HFFc6 (cell line): ENCODE measurements around the gene DENND1A. TPM values are rescaled to one million over a fixed set of nuclear protein-coding genes. Genes with fewer than 3 reads are reported as not detected.

Source experiments
- DNase-seq: peaks from one replicate; pipeline ENCODE4 v3.0.0-alpha.2; 2018
- H3K27ac Mint-ChIP-seq: 2 replicates; pipeline ENCODE4 v1.8.0; 2020; ENCODE audit warnings: mild to moderate bottlenecking, mixed read lengths
- H3K27me3 Mint-ChIP-seq: 2 replicates; pipeline ENCODE4 v1.8.0; 2021; ENCODE audit warnings: mild to moderate bottlenecking, moderate library complexity, mixed read lengths; ENCODE audit not compliant: insufficient read depth
- H3K36me3 Mint-ChIP-seq: 2 replicates; pipeline ENCODE4 v1.8.0; 2021; ENCODE audit warnings: low read depth, mixed read lengths
- H3K4me1 Mint-ChIP-seq: 2 replicates; pipeline ENCODE4 v1.8.0; 2020; ENCODE audit warnings: low read depth, mixed read lengths
- H3K4me3 Mint-ChIP-seq: 2 replicates; pipeline ENCODE4 v1.8.0; 2020; ENCODE audit warnings: mild to moderate bottlenecking, moderate library complexity, mixed read lengths
- H3K9me3 Mint-ChIP-seq: 2 replicates; pipeline ENCODE4 v1.8.0; 2020; ENCODE audit warnings: mild to moderate bottlenecking, mixed read lengths
- total RNA-seq, 6 experiments: library from RNA; stranded (reverse); fragmentation: NEBNext Ultra II Directional; extraction: Animal tissue kit (Norgen Biotek cat#: 25700); gene quantifications; 2 replicates in 1 of 6; 3 replicates in 5 of 6; pipeline ENCODE4 v1.2.3, GENCODE V29; 2021
- TF ChIP-seq, protein P1 (sequence below): fragments of 200-600 bp; sonication (generic); IDR thresholded peaks from 2 replicates; pipeline ENCODE4 v1.5.0; 2021; ENCODE audit warnings: antibody characterized with exemption, mild to moderate bottlenecking

Gene DENND1A
- total RNA-seq, 6 experiments from 2014 or later: 25.4 to 38.3 (median 30.3) TPM

DNA sequence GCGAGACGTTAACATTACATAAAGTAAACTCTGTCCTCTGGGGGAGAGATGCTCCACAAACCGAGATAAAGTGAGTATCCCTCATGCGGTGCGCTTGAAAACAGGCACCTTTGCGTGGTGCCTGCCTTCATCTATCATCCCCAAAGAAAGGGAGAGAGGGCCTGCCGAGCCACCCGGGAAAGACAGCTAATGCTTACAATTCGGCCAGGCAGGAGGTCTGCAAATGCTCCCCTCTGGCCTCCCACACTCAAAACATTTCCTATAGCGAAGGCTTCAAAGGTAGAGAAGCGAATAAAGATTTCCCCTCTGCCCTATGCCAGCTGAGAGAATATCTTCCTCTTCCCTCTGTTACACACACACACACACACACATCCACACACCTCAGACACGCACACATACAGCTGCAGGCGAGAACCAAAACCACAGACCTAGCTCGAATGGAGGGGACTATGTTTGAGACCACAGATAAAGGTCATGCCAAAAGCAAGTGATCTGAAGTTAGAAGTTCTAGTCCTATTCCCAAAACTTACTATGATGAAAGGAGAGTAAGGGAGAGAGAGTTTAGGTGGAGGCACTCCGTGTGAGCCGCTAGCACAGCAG, 441.1 kb downstream of the DENND1A start:
- H3K4me3 Mint-ChIP-seq: no peak overlapping the region
- peaks cover 1% of the 10 kb centered on the region for H3K27me3 Mint-ChIP-seq
- TF ChIP-seq, protein P1, sequence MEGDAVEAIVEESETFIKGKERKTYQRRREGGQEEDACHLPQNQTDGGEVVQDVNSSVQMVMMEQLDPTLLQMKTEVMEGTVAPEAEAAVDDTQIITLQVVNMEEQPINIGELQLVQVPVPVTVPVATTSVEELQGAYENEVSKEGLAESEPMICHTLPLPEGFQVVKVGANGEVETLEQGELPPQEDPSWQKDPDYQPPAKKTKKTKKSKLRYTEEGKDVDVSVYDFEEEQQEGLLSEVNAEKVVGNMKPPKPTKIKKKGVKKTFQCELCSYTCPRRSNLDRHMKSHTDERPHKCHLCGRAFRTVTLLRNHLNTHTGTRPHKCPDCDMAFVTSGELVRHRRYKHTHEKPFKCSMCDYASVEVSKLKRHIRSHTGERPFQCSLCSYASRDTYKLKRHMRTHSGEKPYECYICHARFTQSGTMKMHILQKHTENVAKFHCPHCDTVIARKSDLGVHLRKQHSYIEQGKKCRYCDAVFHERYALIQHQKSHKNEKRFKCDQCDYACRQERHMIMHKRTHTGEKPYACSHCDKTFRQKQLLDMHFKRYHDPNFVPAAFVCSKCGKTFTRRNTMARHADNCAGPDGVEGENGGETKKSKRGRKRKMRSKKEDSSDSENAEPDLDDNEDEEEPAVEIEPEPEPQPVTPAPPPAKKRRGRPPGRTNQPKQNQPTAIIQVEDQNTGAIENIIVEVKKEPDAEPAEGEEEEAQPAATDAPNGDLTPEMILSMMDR: no peak
- H3K9me3 Mint-ChIP-seq: no peaks in the 10 kb centered on the region
- no peak for DNase-seq
- H3K36me3 Mint-ChIP-seq: no peaks in the 10 kb centered on the region
- no peaks in the 10 kb centered on the region for H3K4me1 Mint-ChIP-seq
- H3K27ac Mint-ChIP-seq: no peak overlapping the region

DNA sequence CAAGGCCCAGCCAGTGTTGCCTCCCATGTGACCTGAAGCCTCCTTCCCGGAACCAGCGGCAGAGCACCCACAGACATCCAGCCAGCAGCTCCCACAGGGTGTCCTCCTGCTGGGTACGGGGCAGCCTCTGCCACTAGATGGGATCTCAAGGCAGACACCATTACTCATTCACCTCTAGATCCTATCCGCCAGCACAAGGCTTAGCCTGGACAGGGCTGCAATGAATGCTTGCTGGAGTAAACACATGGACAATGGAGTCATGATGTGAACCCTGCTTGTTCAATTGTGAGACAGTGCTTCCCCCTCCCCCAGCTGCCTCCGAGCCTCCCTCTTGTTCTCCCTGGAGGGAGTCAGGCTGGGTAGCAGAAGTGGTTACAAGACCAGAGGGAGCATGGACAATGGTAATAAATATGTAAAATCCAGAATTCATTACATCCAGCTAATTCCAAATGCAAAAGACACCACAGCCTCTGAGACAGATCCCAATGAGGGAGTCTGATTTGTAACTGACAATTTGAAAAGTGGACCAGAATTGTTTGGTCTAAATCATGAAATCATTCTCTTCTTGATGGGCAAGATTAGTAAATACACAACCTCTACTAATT, 441.9 kb downstream of the DENND1A start:
- Mint-ChIP-seq H3K9me3 (no peaks in the 10 kb centered on the region), H3K27me3 (peaks cover 1% of the 10 kb centered on the region), H3K36me3 (no peaks in the 10 kb centered on the region), H3K4me1 (no peaks in the 10 kb centered on the region), H3K4me3 (no peak overlapping the region), H3K27ac (no peak overlapping the region)
- no peak for DNase-seq
- TF ChIP-seq, protein P1: no peak

DNA sequence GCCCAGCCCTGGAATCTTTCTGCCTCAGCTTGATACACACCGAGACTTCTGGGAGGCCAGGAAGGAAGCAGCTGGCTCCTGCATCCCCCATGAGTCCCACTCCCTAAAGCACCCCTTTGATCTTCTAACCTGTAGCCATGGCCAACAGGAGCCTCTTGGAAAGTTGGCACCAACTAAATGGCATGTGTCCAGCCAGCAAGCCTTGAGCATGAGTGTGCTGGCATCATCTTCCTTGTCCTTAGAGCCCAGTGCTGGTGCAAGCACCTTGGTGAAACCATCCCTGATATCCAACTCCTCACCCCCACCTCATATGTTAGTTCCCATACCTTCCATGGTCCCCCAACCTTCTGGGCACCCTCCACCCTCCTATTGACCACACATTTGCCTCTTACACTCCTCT, 443.5 kb downstream of the DENND1A start:
- H3K4me1 Mint-ChIP-seq: no peaks in the 10 kb centered on the region

DNA sequence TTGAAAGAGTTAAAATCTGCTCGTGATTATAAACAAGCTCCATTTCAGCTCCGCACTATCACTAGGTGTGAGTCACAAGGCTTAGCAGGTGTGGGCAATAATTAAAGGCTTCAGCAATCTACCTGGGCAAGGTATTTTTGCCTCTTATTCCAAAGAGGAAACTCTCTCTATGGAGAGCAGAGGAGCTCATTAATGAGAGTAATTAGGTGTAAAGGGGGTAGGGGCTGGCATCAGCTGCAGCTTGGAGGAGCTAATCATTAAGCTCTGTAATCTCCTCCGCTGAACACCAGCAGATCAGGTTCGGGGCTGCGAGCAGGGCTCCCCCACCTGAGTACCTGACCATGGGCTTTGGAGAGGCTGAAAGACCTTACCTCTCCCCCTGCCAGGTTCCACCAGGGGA, 444.7 kb downstream of the DENND1A start:
- no peak for DNase-seq
- Mint-ChIP-seq H3K4me1 (no peaks in the 10 kb centered on the region), H3K4me3 (no peak overlapping the region), H3K27ac (no peak overlapping the region), H3K9me3 (no peaks in the 10 kb centered on the region), H3K27me3 (peaks cover 1% of the 10 kb centered on the region), H3K36me3 (no peaks in the 10 kb centered on the region)
- TF ChIP-seq, protein P1: no peak

More for the DNA sequence above, 443.5 kb downstream of the DENND1A start:
- H3K27ac Mint-ChIP-seq: no peak overlapping the region
- TF ChIP-seq, protein P1: no peak
- H3K4me3 Mint-ChIP-seq: no peak overlapping the region
- H3K36me3 Mint-ChIP-seq: no peaks in the 10 kb centered on the region
- no peaks in the 10 kb centered on the region for H3K9me3 Mint-ChIP-seq
- DNase-seq: no peak
- H3K27me3 Mint-ChIP-seq: peaks cover 1% of the 10 kb centered on the region

DNA sequence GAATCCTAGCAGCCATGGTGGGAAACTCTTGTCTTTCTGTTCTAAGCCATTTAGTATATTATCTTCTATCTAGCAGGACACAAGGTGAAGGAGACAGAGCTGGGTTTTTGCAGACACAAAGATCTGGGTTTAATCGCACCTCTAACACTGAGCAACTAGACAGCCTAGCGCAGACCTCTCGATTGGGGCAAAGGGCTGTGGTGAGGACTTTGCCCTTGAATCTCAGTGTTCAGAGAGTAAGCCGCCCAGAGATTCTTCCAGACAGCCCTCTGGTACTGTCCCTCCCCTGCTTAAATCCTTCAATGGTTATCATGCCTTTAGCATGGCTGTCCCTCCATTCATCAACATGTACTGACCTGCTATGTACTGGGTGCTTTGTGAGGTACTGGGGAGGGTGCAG, 445.8 kb downstream of the DENND1A start:
- Mint-ChIP-seq H3K36me3 (no peaks in the 10 kb centered on the region), H3K27me3 (peaks cover 3% of the 10 kb centered on the region), H3K4me3 (no peak overlapping the region), H3K4me1 (no peaks in the 10 kb centered on the region), H3K9me3 (no peaks in the 10 kb centered on the region), H3K27ac (no peak overlapping the region)
- TF ChIP-seq, protein P1: no peak
- DNase-seq: no peak
